ENCODE data around the gene RARRES2.
"Not testable (repeated sequence)": the region's sequence is repeated elsewhere in the genome, so short reads cannot be mapped to it uniquely, and the experiment has no call there.

The RARRES2 gene

DNA sequence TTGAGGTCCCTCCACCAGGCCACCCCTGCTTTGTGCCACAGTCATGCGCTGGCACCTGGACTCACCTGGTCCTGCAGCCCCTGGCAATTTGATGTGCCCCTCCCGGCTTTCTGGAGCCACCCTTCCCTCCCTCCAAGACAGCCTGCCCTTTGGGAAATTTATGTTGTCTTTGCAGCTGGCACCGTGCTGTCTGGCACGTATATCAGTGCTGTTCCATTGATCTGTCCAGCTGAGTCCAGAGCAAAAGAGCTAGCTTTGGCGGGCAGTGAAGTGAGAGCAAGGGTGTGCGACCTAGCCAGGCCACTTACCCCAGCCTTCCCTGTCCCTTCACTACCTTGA is 5.7 kb downstream of the RARRES2 start:
- DNase-seq, result no peak

DNA sequence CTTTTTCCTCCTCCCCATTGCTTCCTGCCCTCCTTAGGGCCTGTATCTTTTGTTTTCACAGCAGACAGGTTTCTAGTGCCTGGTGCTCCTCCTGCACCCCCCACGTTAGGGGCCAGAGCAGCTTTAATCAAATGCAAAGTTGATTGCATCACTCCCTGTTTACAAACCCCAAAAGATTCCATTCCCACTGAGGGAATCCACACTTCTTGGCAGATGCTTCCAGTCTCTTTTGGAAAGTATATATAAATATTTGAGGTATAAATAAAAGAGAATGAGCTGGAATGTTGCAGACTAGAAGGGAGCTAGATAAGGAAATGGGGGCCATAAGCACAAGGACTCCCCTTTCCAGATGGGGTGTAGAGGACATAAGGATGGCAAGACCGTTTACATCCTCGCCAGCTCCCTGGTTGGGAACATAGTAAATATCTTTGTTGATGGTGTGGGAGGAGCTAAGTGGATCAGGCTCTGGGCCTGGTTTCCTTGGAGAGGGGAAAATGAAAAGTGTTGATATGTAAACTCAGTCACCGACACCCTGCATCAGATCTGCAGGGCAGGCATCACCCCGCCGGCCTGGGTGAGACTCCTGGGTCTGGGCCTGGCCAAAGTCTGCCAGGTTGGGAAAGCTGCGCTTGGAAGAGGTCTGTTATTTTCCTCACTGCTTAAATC is 6.2 kb downstream of the RARRES2 start:
- DNase-seq, result no peak

DNA sequence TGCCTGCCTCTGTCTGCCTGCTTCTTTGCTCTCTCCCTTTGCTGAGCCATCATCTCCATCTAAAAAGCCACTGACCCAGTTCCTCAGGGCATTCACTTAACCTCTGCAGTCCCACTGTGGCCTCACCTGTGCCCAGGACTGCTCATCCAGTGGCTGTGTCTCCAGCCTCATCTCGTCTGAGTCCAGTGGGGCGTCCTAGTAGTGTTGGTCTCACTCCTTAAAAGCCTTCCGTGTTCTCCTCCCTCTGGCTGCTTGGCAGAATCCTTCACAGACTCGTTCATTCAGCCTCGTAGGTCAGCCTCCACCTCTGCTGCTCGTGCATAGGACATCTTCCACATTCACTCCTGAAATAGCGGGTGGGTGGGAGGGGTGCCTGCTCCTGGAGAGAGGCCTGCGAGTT is 7.3 kb downstream of the RARRES2 start:
- no peak for DNase-seq

DNA sequence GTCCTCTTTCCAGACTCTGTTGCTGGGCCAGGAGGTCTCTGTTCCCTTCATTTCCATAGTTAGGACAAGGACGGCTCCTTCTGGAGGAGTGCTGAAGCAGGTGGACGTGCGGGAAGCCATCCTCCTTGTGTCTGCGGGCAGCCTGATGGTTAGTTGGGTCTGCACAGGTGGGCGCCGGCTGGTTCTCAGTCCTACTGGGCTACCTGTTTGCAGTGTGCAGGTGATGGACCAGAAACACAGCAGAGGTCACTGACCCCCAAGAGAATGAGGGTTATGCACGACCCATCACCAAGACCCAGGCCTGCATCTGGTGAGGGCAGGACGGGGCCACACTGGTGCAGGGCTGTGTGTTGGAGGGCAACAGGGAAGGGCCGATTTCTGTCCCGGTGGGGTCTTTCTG is 7.8 kb downstream of the RARRES2 start:
- no peak for DNase-seq

DNA sequence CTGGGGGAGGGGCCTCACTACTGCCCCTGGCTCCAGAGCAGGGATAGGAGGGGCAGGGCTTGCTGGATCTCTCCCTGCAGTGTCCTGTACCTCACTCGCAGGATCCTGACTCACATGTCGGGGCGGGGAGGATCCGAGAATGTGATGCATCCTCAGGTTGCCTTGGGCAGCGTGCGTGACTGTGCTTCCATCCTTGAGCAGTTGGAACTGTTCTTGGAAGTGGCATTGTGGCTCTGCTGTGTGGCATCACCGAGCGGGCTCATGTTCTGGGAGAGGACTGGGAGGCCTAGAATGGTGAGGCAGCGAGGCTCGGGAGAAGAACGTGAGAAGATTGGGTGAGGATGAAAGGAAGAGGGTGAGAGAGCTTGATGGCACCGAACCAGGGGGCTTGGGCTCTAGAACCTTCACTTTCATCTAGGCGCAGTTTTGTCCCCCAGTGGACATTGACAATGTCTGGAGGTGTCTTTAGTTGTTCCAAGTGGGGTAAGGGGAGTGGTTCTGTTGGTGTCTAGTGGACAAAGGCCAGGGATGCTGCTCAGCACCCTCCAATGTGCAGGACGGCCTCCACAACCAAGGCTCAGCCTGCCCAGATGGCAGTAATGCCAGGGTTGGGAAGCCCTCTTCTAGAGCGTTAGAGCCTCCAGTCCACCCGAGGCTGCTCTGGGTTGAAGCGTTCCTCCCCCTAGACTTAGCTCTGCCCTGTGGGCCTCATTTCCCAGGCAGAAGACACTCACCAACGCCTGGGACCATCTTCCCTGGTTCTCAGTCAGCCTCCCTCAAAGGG is 8.4 kb downstream of the RARRES2 start:
- DNase-seq, result no peak

DNA sequence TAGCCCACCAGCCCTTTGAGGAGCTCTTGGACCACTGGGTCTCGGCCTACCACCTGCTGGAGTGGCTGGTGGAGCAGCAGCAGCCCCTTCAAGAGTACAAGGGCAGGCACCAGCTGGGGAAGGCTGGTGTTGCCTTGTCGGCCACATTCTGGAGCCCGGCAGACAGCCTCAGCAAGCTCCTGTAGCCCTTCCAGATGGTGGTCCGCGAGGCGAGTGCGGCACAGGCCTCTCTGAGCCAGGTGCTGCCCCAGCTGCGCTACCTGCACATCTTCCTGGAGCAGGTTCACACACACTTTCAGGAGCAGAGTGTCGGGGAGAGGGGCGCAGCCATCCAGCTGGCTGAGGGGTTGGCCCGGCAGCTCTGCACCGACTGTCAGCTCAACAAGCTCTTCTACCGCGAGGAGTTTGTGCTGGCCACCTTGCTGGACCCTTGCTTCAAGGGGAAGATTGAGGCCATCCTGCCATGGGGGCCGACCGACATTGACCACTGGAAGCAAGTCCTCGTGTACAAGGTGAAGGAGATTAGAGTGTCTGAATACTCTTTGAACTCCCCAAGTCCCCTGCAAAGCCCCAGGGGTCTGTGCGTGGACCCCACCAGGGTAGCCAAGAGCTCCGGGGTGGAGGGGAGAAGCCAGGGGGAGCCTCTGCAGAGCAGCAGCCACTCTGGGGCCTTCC is 11.1 kb downstream of the RARRES2 start:
- DNase-seq, result no peak

DNA sequence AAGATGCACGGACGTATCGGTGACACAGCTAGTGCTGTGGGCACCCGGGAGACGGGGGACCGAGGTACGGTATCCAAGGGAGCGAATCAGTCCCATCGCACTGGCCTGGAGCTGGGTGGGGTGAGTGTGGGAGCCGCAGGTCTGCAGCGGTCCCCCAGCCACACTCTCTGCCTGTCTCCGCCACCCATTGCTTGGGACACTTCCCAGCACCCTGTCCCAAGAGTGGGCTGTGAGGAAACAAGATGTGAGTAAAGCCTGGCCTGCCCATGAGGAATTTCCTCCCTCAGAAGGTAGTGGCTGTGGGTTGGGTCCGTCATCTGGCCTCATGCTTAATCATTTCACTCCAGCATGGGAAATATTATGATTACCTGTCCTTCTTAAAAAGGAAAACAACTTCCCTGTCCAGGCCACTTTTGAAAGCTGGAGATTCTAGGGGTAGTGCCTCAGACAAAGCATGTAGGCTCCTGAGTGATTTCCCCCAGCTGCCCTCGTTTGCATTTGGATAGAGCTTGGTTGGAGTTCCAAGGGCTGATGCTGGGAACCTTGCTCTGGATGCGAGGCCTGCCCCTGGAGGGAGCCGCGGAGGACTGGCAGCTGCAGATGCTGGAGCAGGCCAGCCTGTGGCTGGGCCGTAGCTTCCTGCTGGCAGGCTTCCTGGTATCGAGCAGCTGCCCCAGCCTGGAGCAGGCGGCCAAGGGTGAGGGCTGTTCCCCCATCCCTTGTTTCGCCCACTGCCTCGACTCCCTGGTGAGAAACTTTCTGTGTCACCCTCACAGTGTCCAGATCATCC is 11.9 kb downstream of the RARRES2 start:
- DNase-seq, result no peak

DNA sequence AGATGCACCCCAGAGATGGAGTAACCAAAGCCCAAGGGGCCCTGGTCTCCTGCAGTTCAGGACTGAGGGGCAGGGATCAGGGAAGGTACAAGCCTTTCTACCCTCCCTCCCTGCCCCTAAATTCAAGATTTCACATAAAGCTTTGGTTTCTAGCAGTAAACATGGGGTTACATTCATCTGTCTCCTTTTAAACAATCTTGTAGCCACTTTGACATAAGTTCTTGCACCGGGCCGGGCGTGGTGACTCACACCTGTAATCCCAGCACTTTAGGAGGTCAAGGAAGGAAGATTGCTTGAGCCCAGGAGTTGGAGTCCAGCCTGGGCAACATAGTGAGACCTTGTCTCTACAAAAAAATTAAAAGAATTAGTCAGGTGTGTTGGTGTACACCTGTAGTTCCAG is 14.1 kb downstream of the RARRES2 start:
- DNase-seq, result no peak

DNA sequence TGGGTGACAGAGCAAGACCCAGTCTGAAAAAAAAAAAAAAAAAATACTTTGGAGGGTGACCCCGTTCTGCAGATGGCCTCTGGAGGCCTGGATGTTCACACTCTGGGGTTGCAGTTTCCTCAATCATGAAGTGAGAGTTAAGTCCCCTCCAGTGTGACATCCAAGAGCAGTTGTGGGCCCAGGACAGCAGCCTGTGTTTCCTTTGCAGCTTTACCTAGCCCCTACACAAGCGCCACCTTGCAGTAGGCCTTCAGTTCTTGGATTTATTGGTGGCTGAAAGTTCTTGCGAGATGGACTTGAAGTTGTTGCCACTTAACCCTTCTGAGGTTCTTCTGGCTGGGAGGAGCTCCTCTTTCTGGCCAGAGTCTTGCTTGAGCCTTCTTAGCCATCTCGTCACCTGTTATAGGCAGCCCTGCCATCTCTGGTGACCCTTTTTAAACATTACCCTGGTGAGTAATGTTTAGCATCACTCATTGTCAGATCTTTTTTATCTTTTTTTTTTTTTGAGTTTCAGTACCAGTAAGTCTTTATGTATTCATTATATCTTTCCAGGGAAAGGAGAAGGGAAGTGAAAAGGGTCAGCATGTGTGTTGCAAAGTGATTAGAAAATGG is 14.7 kb downstream of the RARRES2 start:
- DNase-seq, result no peak

DNA sequence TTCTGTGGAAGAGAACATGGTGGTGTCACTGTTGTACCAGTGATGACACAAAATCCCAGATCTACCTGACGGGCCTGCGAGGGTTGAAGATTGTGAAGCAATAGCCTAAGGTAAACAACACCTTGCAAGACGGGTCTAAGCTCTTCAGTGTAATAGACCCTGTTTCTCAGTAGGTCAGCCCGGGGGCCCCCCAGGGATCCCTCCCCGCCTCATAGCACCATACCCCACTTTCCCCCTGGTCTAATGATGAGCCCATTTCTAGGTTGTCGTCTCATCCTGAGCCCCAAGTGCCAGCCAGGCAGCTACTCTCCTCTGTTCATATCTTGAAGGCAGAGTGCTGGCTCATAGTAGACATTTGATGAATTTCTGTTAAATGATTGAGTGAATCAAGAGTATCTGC is 15.5 kb downstream of the RARRES2 start:
- no peak for DNase-seq

DNA sequence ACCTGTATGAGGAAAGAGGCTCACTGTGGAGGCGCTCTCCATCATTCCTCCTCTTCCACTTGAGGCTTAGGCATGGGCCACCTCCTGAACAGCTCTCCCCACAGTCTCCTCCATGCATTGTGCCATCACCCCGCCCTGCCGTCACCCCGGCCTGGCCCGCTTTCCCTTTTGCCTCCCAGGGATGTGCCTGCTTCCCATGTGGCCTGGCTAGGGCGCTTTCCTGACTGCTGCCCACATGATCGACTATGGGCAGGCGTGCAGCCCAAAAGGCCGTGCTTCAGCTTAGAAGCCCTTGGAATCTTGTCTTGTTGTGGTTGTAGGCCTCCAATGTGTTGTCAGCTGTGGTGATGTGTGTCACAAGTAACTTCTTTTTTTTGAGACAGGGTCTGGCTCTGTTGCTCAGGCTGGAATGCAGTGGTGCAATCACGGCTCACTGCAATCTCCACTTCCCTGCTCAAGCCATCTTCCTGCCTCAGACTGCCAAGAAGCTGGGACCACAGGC is 16.3 kb downstream of the RARRES2 start:
- DNase-seq, result no peak

DNA sequence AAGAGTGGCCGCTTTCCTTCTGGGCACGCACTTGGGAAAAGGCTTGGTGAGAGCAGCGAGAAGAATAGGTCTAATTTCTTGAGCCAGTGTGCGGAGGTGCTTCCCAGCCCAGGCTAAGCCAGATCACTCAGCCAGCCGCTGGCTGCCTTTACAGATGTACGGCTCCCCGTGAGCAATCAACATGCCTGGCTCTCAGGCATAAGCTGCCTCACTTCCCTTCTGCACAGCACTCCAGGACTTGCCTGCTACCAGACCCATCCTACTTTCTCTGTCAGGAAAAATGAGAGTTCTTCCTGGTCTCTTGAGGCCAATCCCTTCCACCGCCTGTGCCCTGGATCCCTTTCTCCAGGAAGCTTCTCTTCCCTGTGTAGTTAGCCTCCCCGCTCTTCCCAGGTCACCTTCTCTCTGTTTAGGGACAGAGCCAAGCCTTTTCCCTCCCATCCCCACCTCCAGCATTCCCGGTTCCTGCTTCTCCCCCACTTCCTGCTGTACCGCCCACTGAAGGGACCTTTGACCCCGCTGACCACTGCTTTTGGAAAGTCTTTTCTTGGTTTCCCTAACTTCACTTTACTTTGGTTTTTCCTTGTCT is 17.0 kb downstream of the RARRES2 start:
- no peak for DNase-seq

DNA sequence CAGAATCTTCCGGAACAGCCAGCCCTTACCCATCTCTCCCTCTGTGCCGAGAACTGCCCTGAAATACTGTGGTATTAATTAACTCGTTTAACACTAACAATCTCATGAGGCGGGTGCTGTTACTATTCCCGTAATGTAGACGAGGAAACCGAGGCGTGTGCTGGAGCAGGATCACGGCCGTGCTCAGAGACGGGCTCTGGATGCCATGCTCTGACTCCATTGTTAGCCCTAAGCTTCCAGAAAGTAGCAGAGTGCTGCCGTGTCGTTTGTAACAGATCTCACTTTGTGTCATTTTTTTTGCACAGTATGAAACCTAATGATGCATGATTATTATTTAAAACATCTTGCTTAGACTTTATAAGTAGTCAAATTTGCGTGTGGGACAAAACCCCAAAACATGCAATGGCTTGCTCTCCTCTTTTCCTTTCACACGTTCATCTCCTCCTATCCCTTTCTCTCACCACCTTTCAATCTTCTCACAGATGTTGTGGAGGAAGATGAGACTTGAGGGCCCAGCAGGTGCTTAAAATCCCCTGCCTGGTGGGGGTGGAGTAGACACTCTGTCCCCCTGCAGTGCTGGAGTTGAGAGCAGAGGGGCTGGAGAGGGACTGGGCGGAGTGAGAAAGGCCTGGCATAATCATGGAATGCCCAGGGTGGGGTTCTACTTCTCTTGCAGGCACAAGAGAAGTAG is 17.6 kb downstream of the RARRES2 start:
- no peak for DNase-seq

DNA sequence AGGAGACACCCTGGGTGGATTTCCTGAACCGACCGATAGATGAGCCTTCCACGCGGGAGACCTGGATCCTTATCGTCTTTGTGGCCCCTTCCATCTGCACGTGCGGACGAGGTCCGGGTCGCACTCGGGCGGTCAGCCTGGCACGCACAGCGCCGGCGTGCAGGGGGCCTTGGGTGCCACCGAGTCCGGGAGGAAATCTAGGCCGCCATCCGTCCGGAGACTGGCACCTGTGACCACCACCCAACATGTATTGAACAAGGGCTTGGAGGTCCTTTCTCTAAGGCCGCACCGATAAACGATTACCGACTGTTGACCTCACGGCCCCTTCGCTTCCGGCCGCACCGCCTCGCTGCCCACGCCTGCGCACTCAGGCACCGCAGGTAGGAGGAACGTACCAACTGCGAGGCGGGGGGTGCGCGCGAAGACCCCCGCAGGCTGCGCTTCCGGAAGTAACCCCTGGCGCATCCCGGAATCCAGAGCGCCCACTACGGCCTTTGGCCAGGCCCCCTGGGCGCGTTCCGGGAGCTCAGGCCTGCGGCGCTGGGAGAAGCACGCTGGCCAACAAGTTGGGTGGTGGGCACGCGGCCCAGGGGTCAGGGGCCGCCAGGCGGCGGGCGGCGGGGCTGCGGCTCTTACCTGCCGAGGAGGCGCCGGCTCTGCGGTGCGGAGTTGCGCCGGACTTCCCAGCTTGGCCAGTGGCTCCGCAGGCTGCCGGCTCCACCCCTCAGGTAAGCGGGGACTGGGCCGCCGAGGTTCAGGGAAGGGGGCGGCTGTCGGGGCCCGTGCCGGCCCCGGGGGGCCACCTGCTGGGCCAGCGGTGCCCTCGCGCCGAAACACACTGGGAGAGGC is 18.4 kb downstream of the RARRES2 start, which contains the start of the genes ACTR3C and LRRC61:
Gene ACTR3C (minus strand): TSS at position 713 of the 849 bp plus-strand sequence. CDS start 28,249 bp downstream, outside the sequence.
Gene LRRC61 (plus strand): TSS at position 523 of the 849 bp plus-strand sequence. CDS start 13,507 bp downstream, outside the sequence.
- DNase-seq, result peak; percentile 29

DNA sequence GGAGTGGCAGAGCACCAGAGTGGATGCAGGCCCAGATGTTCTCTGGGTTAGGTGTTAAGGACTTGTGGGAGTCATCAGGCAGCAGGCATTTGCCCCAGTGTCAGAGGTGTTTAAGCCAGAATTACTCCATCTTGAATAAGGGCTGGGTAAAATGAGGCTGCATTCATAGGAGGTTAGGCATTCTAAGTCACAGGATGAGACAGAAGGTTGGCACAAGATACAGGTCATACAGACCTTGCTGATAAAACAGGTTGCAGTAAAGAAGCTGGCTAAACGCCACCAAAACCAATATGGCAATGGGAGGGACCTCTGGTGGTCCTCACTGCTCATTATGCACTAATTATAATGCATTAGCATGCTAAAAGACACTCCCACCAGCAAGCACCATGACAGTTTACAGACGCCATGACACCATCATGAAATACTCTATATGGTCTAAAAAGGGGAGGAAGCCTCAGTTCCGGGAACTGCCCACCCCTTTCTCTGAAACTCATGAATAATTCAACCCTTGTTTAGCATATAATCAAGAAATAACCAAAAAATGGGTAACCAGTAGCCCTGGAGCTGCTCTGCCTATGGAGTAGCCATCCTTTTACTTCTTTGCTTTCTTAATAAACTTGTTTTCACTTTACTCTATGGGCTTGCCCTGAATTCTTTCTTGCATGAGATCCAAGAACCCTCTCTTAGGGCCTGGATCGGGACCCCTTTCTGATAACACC is 19.2 kb downstream of the RARRES2 start:
- no peak for DNase-seq

DNA sequence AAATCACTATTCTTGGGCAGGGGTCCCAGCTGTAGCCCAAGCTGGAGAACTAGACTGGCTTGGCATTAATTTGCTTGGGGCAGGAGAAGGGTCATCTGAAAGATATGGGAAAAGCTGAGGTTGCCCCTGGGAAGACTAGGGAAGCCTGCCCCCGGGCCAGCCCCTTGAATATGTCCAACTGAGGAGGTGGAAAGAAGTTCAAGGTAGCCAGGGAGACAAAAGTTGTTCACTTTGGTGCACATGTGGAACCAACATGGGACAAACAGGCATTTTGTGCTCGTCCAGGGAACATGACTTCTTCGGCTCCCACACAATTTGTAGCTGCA is 19.7 kb downstream of the RARRES2 start:
- no peak for DNase-seq

DNA sequence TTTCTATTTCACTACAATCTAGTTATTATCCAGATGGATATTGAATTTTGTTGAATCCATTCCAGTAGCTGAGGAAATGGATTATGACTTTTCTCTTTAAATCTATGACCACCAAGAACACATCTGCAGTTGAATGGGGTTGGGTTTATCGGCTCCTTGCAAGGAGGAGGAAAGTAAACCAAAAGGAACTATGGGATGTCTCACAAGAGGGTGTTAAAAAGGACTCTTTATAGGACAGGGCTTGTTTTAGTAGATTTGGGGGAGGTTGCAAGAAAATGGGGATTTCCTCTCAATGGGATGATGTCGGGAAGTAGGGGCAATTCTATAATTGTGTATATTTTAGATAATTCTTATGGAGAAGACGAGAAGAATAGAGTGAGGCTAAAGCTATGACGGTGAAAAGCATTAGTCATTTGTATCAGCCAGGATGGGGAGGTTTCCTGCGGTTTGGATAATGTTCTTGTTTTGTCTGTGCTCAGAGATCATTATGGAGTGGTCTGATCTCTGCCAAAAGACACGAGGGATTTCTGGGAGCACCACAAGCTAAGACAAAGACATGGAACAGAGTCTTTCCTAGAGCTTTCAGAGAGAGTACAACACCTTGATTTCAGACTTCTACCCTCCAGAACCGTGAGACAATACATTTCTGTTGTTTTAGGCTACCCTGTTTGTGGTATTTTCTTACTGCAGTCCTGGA is 23.5 kb downstream of the RARRES2 start:
- no peak for DNase-seq

DNA sequence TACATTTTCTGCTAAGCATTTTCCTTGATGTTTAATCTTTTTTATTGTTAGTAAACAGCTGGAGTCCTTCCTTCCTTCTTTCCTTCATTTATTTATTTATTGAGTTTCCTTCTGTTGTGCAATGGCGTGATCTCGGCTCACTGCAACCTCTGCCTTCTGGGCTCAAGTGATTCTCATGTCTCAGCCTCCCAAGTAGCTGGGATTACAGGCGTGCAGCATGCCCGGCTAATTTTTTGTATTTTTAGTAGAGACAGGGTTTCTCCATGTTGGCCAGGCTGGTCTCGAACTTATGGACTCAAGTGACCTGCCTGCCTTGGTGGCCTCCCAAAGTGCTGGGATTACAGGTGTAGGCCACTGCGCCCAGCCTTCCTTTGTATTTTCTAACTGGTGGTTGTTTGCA is 24.4 kb downstream of the RARRES2 start:
- not testable (repeated sequence) for DNase-seq

DNA sequence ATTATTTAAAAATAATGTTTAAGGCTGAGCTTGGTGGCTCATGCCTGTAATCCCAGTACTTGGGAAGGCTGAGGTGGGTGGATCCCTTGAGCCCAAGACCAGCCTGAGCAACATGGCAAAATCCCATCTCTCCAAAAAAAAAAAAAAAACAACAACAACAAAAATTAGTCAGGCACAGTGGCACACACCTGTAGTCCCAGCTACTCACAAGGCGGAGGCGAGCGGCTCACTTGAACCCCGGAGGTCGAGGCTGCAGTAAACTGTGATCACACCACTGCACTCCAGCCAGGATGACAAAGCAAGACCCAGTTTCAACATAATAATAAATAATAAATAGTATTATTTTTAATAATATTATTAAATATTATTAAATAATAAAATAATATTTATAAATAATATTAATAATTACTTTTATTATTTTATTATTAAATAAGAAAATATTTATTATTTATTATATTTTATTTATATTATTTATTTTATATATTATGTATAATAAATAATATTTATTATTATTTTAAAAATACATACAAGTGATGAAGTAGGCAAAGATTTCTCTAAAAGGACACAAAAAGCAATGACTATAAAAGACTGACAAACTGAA is 26.7 kb downstream of the RARRES2 start:
- no peak for DNase-seq
